Islet of Langerhans (tissue), 1 donor: Measurements from ENCODE around the gene PSMC3IP.
A peak's percentile ranks its signal among the peaks of the same experiment; 100 is the strongest.

Experiments
- FAIRE-seq: peaks from one replicate; lab custom pipeline; 2011; peaks lifted over from hg19 to GRCh38; lab: Jason Lieb, UNC

Gene PSMC3IP

GRCh38 chr17:42585353-42585752 is 7.8 kb upstream of the PSMC3IP start:
- FAIRE-seq = no peak

GRCh38 chr17:42584880-42585279 is 7.4 kb upstream of the PSMC3IP start:
- no peak for FAIRE-seq

- FAIRE-seq = no peak
These were observed 4.3 kb upstream of the PSMC3IP start for GRCh38 chr17:42581744-42582270.

DNA sequence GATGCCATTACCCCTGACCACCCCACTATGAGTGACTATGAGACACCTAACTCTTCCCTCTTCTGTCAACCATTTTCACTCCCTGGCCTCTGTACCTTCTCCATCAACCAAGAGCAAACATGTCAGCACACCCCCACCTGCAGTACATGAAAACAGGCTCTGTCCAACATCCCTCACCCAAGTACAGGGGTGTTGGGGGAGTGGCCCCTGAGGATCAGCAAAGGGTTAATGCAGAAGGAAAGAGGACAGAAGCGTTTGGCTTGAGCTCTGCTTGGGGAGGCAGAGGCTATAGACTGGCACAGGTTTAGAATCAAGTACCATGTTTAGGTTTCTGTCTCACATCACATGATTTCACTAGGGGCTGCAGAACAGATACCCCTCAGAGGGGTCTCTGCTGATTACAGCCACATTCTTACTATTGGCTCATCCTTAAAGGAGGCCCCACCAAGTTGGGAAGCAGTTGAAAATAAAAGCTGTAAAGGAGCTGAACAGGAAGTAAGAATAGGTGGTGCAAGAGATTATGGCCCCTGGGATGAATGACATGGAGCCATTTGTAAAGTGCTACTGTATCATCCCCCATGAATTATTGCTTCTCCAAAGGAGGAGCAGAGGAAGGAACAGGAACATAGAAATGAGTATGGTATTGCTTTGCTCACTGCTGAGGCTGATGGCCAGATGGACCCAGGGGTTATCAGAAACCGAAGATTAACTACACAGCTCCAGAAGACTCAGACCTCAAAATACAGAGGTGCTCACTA is 2.4 kb upstream of the PSMC3IP start:
- no peak for FAIRE-seq

- FAIRE-seq = no peak
These were observed 847 bp upstream of the PSMC3IP start for GRCh38 chr17:42578282-42578869.

GRCh38 chr17:42577140-42577531 is 393 bp downstream of the PSMC3IP start:
- no peak for FAIRE-seq

GRCh38 chr17:42574463-42574862 is 3.1 kb downstream of the PSMC3IP start:
- FAIRE-seq = no peak

- FAIRE-seq = no peak
These were observed 4.4 kb downstream of the PSMC3IP start for GRCh38 chr17:42573095-42573494.

DNA sequence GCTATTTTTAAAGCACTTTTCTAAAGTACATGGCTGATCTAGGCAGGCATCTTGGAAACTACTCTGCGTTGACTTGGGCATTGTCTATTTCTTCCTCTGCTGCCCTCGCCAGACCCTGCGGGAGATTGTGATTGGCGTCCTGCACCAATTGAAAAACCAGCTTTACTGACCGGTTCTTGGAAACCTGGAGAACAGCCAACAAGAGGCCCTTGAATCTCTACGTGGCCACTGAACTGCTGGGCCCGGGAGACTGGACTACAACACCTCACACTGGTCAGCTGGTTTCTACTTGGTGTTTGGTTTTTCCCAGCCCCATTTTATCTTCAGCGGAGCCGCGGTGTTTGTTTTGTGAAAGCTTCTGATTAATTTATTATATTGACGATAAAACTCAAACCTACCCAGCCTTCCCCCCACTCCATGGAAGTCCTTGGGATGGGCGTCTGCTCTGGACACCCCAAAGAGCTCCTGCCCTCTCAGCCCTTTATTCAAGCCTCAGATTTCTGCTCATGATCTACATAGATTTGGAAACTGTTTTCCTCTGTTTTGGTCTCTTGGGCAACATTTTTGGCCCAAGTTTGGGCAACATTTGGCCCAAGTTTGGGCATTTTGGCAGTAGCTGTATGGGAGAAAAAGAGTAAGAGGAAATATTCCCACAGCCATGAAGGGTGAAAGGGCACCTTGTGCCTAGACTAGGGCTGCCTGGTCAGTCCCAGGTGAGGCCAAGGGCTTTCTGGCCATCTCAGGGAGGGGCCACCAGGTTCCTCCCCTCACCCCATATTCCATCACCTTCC is 5.9 kb downstream of the PSMC3IP start:
- no peak for FAIRE-seq

DNA sequence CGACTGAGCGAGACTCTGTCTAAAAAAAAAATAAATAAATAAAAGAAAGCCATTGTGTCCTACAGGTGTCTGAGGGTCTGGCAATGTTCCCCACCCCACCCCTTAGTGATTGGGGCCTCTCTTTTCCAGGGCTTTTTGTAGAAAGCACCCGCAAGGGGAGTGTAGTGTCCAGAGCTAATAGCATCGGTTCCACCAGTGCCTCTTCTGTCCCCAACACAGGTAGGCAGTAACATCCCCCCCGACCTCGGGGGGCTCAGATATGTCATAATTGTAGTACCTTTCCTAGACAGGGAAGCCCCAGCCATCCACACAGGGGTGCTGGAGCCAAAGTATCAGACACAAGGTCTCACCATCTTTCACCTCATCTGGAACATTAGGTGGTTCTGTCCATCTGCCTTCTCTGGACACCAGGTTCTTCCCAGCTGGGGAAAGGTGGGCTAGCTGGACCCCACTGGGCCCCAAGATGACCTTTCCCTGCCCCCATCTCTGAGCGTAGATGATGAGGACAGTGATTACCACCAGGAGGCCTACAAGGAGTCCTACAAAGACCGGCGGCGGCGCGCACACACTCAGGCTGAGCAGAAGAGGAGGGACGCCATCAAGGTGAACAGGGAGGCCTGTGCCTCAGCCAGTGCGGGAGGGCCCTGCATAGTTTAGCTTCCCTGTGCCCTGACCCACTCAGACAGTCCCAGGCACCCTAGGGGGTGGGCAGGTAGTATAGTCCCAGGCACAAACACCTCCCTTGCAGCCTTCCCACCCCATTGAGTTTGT is 9.0 kb downstream of the PSMC3IP start:
- FAIRE-seq = no peak

DNA sequence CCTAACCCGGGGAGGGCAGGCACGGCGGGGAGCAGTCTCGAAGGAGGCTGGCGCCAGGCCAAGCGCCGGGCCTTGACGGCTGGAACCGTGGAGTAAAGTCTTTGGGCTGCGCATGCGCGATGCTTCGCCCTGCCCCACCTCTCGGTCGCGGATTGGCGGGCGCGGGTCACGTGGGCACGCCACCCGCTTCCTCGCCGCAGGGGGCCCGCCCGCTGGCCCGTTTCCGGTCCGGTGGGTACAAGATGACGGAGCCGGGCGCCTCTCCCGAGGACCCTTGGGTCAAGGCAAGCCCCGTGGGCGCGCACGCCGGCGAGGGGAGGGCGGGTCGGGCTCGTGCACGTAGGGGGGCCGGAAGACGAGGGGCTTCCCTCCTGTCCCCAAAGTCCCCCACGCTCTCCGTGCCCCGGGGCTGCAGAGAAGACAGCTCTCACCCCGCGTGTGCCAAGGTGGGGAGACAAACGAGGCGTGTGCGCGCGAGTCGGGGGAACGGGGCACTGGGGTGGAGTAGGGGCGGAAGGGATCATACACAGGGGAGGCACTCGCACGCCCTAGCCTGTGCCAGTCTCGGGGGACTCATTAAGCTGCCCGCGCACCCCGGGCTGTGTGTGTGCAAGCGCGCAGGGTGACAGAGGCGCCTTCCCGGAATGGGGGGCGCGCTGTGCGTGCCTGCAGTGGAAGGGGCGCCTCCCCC is 10.5 kb downstream of the PSMC3IP start, which contains the start of gene MLX:
TSS of gene MLX (plus strand) at position 218 of the 691 bp plus-strand sequence. CDS start at position 243, 25 bp downstream.
- no peak for FAIRE-seq

- FAIRE-seq = no peak
These were observed 11.2 kb downstream of the PSMC3IP start for GRCh38 chr17:42566215-42566882.

DNA sequence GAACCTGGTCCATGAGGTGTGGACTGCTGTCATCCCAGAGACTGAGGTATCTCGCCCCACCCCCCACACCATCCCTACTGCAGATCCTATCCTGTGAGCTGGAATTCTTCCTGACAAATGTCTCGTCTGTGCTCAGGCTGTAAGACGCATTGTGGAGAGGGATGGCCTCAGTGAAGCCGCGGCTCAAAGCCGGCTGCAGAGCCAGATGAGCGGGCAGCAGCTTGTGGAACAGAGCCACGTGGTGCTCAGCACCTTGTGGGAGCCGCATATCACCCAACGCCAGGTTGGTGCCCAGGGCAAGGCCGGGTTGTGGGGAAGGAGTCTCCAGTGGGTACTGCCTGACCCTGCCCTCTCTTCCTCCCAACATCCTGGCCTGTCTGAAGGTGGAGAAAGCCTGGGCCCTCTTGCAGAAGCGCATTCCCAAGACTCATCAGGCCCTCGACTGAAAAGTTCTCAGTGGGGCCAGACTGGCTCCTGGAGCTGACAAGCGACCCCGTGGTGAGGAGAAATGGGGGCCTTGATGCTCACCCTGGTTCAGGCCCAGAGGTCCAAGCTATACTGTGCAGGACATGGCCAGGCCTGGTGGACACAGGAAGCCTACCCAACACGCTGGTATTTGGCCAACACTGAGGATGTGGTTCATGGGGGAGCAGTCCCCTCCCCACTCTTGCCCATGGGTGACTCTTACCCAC is 11.9 kb downstream of the PSMC3IP start:
- no peak for FAIRE-seq

GRCh38 chr17:42564815-42565522 is 12.6 kb downstream of the PSMC3IP start:
- FAIRE-seq = no peak

DNA sequence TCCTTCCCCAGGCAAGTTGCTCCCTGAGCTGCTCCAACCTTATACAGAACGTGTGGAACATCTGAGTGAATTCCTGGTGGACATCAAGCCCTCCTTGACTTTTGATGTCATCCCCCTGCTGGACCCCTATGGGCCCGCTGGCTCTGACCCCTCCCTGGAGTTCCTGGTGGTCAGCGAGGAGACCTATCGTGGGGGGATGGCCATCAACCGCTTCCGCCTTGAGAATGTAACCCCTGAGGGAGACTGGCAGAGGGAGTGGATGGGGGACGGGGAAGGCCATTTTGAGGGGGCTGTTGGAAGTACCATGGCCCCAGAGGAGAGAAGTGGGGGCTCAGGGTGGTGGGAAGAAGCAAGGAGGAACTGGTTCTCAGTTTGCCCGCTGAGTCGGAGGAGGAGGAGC is 13.6 kb downstream of the PSMC3IP start:
- no peak for FAIRE-seq

DNA sequence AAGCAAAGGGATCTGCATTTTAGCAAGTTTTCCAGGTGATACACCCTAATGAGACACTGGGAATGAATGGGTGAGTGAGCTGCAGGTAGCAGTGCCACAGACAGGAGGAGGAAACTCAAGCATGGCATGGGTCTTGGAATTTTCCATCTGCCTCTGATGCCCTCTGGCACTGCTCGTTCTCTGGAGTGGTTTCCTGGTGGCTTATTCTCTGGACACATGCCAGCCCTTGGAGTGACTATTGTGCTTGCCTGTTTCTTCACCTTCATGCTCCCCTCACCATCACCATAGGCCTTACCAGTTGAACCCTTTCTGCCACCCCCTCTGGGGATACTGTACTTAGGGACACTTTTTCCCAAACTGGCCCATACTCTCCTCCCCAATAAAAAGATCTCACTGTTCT is 14.0 kb downstream of the PSMC3IP start:
- FAIRE-seq = no peak

DNA sequence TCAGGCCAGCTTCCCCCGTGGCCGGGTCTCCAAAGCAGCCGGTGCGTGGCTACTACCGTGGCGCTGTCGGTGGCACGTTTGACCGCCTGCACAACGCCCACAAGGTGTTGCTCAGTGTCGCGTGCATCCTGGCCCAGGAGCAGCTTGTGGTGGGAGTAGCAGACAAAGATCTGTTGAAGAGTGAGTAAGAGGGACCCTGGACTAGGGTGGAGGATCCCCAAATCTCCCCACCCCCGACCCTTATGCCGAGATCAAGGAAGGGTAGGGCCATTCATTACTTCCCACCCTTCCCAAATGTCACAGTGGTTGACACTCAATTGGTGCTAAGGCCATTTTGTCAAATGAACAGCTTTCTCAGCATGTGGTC is 14.4 kb downstream of the PSMC3IP start:
- no peak for FAIRE-seq

DNA sequence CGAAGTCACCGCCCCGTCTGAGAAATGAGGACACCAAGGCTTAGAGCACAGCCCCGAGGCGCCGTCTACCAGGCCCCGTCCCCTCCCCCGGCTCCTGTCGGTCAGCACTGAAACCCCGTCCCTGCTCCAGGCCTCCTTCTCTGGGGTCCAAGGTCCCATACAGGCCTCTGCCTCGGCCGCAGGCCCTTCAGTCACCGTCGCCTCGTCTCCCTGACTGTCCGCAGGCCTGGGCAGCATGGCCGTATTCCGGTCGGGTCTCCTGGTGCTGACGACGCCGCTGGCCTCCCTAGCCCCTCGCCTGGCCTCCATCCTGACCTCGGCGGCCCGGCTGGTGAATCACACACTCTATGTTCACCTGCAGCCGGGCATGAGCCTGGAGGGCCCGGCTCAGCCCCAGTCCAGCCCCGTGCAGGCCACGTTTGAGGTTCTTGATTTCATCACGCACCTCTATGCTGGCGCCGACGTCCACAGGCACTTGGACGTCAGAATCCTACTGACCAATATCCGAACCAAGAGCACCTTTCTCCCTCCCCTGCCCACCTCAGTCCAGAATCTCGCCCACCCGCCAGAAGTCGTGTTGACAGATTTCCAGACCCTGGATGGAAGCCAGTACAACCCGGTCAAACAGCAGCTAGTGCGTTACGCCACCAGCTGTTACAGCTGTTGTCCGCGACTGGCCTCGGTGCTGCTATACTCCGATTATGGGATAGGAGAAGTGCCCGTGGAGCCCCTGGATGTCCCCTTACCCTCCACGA is 15.0 kb downstream of the PSMC3IP start:
- no peak for FAIRE-seq

GRCh38 chr17:42561897-42562387 is 15.6 kb downstream of the PSMC3IP start, which contains the start of gene COASY:
COASY (plus strand) TSS chr17:42562148; CDS start chr17:42562623, 475 bp downstream.
- peak; percentile 79 for FAIRE-seq
